HTR-8/SVneo (cell line): ENCODE measurements around the gene LNX1.

ENCODE experiments used
- DNase-seq: peaks from one replicate; pipeline ENCODE4 v3.0.0; 2011; ENCODE audit warnings: low spot score, mixed read lengths; ENCODE audit not compliant: insufficient read length
- FAIRE-seq: peaks from 2 replicates; lab custom pipeline; 2011; peaks lifted over from hg19 to GRCh38; lab: Jason Lieb, UNC

The LNX1 gene

DNA sequence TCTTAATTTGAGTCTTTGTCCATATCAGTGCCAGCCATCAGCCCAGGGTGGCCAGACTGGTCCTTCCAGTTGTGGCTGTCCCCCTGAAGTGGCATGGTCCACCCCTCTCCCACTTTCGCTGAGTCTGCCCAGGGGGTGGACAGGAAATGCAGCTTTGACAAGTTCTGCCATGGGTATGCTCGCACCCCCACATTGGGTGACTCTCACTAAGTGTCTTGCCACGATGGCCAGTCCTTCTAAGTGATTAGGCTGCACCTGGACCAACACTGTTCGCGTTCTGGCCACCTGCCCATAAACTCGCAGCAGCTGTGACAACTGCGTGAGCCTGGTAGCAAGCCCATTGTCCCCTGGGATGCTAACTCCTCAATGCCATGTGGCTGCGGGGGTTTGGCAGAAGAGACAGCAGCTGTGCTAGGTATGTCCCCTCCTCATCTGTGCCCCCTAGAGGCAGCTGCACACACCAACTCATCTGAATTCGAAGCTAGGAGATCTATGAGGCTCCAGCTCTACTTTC, 10.0 kb upstream of the LNX1 start:
- FAIRE-seq, result no peak

DNA sequence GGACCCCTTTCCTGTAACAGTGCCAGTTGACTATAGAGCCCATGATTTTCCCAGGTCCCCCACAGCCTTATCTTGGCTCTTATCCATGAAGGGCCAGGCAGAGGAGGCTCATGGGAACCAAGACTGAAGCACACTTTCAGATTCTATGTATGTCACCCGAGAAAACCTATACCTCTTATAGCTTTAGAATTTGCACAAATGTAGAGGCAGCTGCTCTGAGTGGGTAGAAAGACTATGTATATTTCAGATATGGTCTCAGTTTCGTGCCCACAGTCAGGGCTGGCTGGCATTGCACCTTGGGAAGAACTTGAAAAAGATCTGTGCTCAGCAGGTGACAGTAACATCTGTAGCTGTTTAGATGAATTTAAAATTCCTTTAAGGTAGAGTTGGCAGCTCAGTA, 8.3 kb upstream of the LNX1 start:
- FAIRE-seq (no peak), DNase-seq (no peak)

More for the DNA sequence above, 10.0 kb upstream of the LNX1 start:
- no peak for DNase-seq

DNA sequence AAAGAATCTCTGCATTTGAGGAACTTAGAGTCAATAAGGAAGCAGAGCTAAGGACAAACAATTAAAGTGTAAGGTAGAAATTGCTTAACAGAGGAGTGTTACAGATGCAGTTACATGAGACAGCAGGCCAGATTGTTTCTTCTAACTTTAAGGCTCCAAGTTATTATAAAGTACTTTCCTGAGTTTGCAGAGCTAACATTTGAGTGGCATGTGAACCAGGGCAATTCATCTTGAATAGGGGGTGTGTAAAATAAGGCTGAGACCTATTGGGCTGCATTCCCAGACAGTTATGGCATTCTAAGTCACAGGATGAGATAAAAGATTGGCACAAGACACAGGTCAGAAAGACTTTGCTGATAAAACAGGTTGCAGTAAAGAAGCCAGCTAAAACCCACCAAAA, 7.6 kb upstream of the LNX1 start:
- DNase-seq (no peak), FAIRE-seq (no peak)

DNA sequence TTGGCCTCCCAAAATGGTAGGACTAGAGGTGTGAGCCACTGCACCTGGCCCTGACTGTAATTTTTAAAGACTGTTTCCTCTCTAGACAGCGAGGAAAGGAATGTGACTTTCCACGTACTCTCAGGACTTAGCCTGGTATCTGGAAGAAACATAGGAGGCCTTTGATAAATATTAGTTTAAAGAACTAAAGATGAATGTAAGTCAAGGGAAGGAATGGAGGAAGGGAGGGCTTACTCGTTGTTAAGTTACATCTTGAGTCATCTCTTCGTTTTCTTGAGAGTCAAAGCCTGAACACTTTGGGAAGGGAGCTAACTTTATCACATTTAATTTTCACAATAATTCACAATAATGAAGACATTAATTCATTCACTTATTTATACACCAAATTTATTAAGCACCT, 7.2 kb upstream of the LNX1 start:
- DNase-seq, result no peak
- FAIRE-seq, result no peak

DNA sequence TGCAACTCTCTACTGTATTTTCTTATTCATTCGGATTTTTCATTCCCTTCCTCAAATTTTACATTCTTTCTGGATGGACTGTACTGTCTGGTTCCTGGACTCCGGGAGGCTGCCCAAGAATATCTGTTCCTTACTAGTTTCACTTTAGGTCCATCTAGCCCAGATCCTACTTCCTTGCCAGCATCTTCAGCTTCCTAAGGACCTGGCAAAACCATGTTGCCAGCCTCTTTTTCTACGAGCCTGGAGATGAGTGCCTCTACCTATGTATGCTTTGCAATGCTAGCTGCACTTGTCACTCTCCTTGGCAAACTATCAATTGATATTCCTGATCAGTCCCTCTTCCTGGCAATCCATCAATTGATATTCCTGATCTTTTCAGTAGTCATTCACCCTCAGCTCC, 5.6 kb upstream of the LNX1 start:
- DNase-seq (no peak), FAIRE-seq (no peak)

DNA sequence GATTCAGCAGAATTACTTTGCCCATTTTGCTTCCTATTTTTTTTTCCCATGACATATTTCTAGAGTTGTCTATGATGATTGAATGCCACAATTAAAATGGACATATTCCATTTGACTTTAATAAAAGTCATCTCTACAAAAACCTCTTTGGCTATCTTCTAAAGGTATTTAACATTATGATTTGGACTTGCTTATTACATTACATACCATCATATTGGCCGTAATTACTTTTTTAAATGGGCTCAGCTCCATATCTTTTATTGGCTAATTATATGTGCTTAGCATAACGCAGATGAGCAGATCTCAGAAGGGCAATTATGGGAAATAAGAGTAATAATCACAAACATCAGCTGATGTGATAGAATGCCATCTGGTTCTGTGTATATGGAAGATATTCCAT, 4.5 kb upstream of the LNX1 start:
- FAIRE-seq (no peak), DNase-seq (no peak)

DNA sequence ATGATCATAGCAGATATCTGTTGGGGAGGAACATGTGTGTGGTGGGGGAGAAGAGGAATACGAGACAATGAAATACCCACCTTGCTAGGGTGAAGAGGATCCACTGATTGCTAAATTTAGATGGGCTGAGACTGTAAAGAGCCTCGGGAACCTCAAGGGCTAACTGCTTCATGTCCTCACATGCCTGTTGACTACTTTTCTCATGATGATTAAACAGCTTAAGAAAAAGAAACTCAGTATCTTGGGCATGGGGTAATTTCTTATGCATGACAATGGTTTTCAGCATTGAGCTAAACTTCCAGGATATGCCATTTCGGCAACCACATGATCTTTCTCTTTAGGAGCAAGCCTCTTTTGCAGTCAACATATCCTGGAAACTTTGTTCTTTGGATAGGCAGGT, 3.9 kb upstream of the LNX1 start:
- FAIRE-seq (no peak), DNase-seq (no peak)

DNA sequence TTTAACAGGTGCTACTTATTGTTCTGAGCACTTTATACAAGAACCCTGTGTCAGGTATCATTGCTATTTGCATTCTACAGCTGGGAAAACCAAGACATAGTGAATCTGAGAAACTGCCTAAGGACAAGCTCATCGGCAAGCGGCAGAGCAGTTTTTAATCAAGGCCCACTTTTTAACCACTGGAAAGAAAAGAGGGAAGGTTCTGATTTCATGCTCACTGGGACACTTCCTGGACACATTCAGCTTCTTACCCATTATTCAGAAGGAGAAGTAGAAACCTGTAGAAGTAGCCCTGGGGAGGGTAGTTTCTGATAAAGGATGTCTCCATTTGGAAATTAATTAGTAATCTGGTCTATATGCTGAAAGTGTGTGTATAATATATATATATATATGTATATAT, 2.5 kb upstream of the LNX1 start:
- no peak for DNase-seq

DNA sequence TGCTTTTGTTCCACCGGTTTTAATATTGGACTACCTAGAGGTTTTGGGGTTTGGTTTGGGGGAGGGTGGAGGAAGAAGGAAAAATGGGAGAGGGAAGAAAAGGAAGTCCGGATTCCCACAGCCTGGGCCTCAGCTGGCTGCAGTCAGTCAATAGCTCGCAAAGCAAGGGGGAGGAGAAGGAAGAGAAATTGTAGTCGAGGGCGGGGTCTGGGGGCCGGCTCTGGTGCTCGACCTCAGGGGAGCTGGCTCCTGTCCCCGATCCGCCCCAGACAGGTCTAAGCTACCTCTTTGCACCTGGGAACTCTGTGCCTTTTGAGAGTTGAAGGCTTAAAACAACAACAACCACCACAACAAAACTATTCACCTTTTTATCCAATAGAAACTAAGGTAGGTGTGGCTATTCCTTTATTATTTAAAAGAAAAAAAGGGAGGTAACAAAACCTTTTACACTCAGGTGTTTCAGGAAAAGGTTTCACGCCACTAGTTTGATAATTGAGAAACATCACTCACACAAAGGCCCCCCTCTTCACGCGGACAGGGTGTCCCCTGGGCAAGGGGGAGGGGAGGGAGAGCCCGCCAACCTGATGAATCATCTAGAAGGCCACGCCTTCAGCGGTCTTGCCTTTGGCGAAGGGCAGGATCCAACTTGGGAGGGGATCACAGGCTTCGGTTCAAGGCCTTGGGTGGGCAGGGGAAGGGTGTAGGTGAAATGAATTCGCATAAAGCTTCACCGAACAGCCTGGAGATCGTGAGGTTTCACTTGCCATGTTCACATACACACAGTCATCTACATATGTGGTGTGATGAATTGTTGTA, 1.6 kb upstream of the LNX1 start:
- DNase-seq (peak; percentile 33), FAIRE-seq (no peak)

More for the DNA sequence above, 2.5 kb upstream of the LNX1 start:
- no peak for FAIRE-seq

DNA sequence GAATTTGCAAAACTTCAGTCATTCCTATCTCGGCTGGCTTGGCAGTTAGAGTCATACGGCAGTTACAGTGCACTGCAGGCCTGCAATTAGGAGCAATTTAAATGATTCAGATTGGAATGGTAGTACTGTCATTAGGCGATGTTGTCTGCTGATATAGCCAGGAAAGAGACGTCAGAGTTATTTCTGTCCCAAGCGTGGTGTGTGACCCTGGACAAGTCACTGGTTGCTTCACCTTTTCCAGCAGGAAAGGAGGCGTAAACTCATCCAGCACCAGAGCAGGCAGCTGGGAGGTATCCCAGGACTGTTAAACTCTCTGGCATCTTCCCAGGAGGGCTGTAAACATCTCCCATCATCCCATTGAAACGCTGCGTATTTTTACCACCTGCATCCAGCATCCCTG, 836 bp upstream of the LNX1 start:
- no peak for FAIRE-seq
- no peak for DNase-seq

DNA sequence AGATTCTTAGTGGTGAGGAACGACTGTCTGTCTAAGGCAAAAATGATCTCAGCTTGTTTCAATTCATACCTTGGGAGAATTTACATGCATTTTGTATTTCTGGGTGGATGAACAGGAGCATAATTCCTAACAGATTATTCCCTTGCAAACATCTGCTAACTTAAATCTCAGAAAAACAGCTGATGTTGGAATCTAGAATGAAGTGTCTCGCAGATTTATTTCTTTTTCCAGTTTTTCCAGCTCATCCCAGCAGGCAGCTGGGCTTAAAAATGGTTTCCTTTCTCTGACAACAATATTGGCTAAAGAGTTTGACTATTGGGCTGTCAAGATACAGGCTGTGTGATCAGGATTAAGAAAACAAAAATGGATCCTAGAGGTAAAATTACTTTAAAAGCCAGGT, 1.1 kb downstream of the LNX1 start:
- DNase-seq, result no peak
- FAIRE-seq, result no peak

DNA sequence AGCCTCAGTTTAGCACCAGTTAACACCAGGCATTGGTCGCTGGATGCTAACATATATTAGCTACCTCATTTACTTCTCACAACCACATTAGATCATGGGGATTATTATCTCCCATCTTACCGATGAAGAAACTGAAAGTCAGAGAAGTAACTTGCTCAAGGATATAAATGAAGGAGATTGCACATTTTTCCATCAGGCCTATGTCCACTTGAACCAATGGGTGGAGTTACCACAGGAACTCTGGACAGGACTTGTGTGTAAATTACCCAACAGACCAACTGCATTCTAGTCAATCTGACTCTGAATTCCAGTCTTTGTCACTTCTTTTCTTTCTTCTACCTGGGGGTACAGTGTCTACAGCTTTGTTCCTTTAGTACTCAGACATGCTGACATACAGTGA, 1.8 kb downstream of the LNX1 start:
- FAIRE-seq (no peak), DNase-seq (no peak)

DNA sequence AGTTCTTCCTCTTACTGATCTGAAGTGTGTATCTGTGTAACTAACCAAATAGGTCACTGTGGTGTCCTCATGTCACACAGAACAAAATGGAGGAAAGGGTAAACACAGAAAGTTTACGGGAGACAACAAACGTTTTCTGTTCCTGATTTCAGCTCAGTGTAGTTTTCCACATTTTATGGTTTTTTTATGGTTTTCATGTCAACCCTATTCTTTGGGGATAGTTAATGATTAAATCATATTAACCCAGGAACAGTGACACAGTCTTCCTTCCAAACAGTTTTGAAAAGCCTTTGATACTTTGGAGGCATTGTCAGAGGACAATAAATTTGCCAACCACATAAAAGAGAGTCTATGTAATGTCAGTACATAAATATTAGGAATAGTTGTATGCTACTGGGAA, 4.2 kb downstream of the LNX1 start:
- FAIRE-seq (no peak), DNase-seq (no peak)

DNA sequence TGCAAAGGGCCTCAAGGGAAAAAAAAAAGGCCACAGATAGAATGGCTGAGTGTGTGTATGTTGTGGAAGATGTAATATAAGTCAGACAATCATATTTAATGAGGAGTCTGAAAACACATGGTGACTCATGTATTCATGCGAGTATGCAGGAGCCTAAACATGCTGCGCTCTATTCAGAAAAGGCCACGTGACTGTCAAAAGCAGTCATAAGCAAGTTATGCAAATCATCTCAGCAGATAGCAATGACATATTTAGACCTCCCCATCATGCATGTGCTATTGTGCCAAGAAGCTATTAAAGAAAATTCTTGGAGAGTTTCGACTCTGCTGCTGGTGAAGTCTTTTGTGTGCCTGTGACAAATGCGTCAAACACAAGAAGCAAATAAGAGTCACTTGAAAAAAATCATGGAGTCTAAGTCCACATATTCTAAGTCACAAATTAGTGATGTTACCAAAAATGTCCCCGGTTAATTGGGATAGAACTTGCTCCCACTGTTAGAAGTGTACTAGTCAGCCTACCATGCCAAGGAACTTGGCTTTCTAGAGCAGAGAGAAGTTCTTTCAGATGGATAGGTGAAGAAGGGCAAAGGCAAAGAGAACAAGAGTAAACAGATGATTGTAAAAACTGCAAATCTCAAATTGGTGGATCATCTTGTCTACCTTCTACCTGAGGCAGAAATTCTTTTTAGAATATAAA, 5.0 kb downstream of the LNX1 start:
- DNase-seq (no peak), FAIRE-seq (no peak)

DNA sequence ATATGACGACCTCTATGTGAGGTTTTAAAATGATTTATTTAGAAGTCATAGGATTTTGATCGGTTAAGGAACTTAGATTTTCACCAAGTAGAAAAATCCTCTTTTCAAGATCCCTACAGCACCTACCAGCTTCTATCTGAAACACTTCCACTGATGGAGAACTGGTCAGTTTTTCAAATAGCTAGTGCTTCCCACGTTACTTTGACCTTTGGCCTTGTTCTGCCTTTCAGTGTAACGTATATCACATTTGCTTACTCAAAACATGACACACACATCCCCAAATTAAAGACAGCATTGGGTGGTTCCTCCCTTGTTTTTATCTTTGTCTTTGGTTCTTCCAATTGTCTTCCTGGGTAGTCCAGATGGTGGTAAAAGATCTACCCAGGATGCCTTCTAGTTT, 6.6 kb downstream of the LNX1 start:
- no peak for FAIRE-seq
- no peak for DNase-seq

DNA sequence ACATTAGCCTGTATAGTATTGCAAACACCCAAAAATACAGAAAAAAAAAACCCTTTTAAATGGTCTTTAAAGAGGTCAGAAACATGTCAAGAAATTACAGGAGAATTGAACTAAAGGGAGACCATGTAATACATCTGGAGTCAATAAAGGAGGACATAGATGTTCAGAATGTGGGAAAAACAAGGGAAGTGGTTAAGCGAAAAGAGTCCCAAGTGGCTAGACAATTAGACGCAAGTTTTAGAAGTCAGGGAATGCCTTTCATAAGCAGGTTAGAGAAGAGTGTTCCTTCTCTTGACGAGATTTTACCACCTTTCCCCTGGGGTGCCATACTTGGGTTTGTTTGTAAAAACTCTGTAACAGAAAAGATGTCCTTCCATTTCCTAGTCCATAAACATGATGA, 7.8 kb downstream of the LNX1 start:
- DNase-seq (no peak), FAIRE-seq (no peak)

DNA sequence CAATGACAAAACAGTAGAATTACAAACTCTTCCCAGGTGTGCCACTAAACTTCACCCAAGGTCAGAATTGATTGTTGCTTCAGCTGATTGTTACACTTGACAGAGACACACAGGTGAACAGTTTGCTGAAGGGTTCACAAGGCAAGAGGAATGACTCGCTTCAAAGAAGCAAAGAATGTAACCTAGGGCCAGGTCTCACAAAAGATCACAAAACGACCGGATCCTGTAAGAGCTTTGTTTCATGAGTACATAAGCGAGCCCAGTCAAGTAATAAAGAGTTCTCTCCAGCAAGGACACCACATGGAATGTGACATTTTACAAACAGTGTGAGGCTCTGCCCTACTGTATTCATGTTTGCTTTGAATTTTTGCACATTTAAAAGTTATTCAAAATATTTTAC, 9.1 kb downstream of the LNX1 start:
- FAIRE-seq (no peak), DNase-seq (no peak)

DNA sequence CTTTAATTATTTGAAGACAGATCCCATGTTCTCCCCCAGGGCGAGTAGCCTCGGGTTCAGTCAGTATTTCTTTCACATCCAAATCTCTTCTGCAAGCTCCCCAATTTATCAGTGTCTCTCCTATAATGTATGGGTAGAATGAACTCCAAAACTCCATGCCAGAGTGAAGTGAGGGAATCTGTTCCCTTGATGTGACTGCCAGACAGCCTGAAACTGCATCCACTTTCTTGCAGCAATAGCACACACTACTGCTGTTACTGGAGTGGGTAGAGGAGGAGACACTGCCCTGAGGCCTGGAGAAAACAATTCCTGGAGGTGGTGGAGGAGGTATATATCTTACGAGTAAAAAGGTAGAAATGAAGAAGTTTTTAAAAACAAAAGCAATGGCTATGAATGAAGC, 11.0 kb downstream of the LNX1 start:
- FAIRE-seq, result no peak
- no peak for DNase-seq

DNA sequence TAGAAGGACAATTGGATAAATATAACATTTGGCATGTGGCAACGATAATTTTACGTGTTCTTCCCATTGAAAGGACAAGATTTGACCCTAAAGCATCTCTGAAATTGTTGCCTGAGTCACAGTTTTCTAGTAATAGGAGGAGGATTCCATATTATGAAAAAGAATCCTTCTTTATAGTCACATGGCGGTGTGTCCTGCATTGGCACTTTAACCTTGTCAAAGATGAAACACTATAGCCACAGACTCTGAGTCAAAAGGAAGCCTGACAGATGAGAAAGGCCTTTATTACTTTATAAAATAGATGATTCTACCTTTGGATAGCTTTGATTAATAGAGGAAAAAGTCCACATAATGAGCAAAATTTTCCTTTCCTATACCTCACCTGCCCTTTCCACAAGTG, 11.5 kb downstream of the LNX1 start:
- no peak for FAIRE-seq
- DNase-seq, result no peak

DNA sequence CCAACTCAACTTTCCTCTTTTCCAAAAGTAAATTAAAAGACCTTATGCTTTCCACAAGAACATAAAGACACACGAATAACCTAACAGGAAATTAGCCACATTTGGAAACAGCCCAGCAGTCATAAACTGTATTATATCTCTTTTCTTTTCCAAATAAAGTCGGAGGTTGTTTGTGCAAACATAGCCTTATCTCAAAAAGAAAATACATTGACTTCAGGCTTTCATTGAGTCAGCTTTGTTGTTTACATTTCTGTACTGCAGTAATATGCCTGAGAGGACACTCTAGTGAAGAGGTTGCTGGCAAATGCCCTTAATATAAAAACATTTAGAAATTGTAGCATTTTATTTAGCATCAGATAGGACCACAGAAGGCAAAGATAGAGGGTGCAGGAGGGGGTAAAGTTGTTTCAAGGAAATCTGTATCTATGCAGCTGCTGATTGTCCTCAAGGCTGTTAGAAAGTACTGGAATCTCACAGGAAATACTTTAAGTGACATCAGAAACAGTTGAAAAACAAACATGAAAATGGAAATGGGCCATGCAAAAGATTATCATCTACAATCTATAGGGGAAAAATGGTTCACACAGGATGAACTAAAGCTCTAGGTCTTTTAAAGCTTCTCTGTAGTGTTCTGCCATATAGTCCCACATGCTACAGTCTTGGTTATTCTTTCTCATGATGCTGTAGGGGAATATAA, 14.5 kb downstream of the LNX1 start:
- FAIRE-seq (no peak), DNase-seq (no peak)

DNA sequence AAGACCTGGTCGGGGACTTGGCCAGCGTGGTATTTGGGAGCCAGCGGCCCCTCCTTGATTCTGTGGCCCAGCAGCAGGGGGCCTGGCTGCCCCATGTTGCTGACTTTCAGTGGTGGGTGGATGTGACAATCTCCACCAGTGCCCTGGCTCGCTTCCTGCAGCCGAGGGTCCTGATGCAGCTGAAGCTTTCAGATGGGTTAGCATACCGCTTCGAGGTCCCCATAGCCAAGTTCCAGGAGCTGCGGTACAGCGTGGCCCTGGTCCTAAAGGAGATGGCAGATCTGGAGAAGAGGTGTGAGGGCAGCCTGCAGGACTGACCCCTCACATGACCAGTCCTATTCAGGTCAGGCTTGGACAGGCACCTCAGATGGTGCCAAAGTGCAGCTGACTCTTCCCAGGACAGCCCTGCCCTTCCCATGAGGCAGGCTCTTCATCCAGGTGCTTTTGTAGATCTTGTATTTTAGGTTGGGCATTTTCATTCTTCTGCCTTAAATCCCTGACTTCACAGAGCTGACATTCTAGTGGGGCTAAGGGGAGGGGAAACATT, 15.1 kb downstream of the LNX1 start:
- no peak for DNase-seq
- FAIRE-seq, result no peak
